CD4-positive, CD25-positive, alpha-beta regulatory T cell (primary cell): Measurements from ENCODE around the gene RTL10. TPM values are rescaled to one million over a fixed set of nuclear protein-coding genes. Genes with fewer than 3 reads are reported as not detected.

Experiments
- ATAC-seq, 2 donors: fragments of 150-1000 bp; cut with Tn5 transposase; one replicate each; pipeline ENCODE4 v1.10.0; 2021; ENCODE audit warnings: low read depth in 2 of 2, moderate number of reproducible peaks in 2 of 2, moderate library complexity in 1 of 2
- DNase-seq, 3 donors: peaks; one replicate each; pipeline versions ENCODE4 v3.0.0 to v3.0.0-alpha.2; 2012 to 2022; ENCODE audit warnings: mixed read lengths in 1 of 3
- H3K27ac ChIP-seq: one replicate; pipeline ENCODE4 v1.7.0; 2013; ENCODE audit warnings: mild to moderate bottlenecking, low read length; ENCODE audit not compliant: insufficient read depth, poor library complexity, severe bottlenecking
- H3K27me3 ChIP-seq: one replicate; pipeline ENCODE4 v1.7.0; 2013; ENCODE audit warnings: low read length; ENCODE audit not compliant: control insufficient read depth, insufficient read depth
- H3K36me3 ChIP-seq: one replicate; pipeline ENCODE4 v1.7.0; 2013; ENCODE audit warnings: mild to moderate bottlenecking, low read length, moderate library complexity; ENCODE audit not compliant: control insufficient read depth, insufficient read depth
- H3K4me1 ChIP-seq: 2 replicates; pipeline ENCODE4 v1.7.0; 2013; ENCODE audit warnings: mild to moderate bottlenecking, low read length; ENCODE audit not compliant: insufficient read depth, control insufficient read depth, poor library complexity, severe bottlenecking
- H3K4me3 ChIP-seq: one replicate; pipeline ENCODE4 v1.7.0; 2013; ENCODE audit warnings: low read depth, mild to moderate bottlenecking, low read length, moderate library complexity
- H3K9me3 ChIP-seq, 2 experiments: 1 replicate in 1 of 2; 2 replicates in 1 of 2; pipeline ENCODE4 v1.7.0; 2013; ENCODE audit warnings: low read length in 2 of 2, mild to moderate bottlenecking in 1 of 2, moderate library complexity in 1 of 2; ENCODE audit not compliant: control insufficient read depth in 2 of 2
- H3K27ac Mint-ChIP-seq, 3 donors: one replicate each; pipeline ENCODE4 v1.8.0; 2020 to 2022; ENCODE audit warnings: mild to moderate bottlenecking in 3 of 3, mixed read lengths in 3 of 3, moderate library complexity in 2 of 3
- H3K27me3 Mint-ChIP-seq: one replicate; pipeline ENCODE4 v1.8.0; 2022; ENCODE audit warnings: mild to moderate bottlenecking, mixed read lengths
- H3K36me3 Mint-ChIP-seq: one replicate; pipeline ENCODE4 v1.8.0; 2020; ENCODE audit warnings: mixed read lengths
- H3K4me1 Mint-ChIP-seq, 4 donors: one replicate each; pipeline ENCODE4 v1.8.0; 2020 to 2022; ENCODE audit warnings: mixed read lengths in 4 of 4, mild to moderate bottlenecking in 1 of 4
- H3K4me3 Mint-ChIP-seq, 4 donors: one replicate each; pipeline ENCODE4 v1.8.0; 2020 to 2022; ENCODE audit warnings: mild to moderate bottlenecking in 4 of 4, mixed read lengths in 4 of 4, moderate library complexity in 3 of 4
- H3K9me3 Mint-ChIP-seq, 7 donors: one replicate each; pipeline ENCODE4 v1.8.0; 2020 to 2022; ENCODE audit warnings: mixed read lengths in 7 of 7, mild to moderate bottlenecking in 3 of 7, moderate library complexity in 2 of 7
- polyA plus RNA-seq, 4 donors: library from polyadenylated mRNA; unstranded; fragments of 300-500 nt; fragmentation: Illumina TruSeq; gene quantifications; one replicate each; pipeline ENCODE4 v1.2.3, GENCODE V29; 2021
- total RNA-seq: library from RNA; stranded (reverse); gene quantifications from one replicate; pipeline ENCODE4 v1.2.3, GENCODE V29; 2022

The RTL10 gene
- total and polyA plus RNA-seq, 5 donors from 2014 or later = 7.5 to 18.8 (median 12.2) TPM

- Mint-ChIP-seq H3K27me3 (no peaks in the 10 kb centered on the region), H3K4me1 (peaks cover 0 to 16% (median 5%) of the 10 kb centered on the region in 4 donors), H3K36me3 (no peaks in the 10 kb centered on the region), H3K4me3 (no peak overlapping the region), H3K27ac (no peak overlapping the region), H3K9me3 (no peaks in the 10 kb centered on the region)
- no peak for DNase-seq
- peaks cover 20% of the 10 kb centered on the region for H3K4me1 ChIP-seq
- H3K36me3 ChIP-seq = peaks cover 2% of the 10 kb centered on the region
- H3K27me3 ChIP-seq = no peaks in the 10 kb centered on the region
- no peak for ATAC-seq
- no peak overlapping the region for H3K4me3 ChIP-seq
- H3K27ac ChIP-seq = no peak overlapping the region
- H3K9me3 ChIP-seq = no peaks in the 10 kb centered on the region
These were observed 23.1 kb upstream of the RTL10 start for GRCh38 chr22:19877626-19878339.

DNA sequence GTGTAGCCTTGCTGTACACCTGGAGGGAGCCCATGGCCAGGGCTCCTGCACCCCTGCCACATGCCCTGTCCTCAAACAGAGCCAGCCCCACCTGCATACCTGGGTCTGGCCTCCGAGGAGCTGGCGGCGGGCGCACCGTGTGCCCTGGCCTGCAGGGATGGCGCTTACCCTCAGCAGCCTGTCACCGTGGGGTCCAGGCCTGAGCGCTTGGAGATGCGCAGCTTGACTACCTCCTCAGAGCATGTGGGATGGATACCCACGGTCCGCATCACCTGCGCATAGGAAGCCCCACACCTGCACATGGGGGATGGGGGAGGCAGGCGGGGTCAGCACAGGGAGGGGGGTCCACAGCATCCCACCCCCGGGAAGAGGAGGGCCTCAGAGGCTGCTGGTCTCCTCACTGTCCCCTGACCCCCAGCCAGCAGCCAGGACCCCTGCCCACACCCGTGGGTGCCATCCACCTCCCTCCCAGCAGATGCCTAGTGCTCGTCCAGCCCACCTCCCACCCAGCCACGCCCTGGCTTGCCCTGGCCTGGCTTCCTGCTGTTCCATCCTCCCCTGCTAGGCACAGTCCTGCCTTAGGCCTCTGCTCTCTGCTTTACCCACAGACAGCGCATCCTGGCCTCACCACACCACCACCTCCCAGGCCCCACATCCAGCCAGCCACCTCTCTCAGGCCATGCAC is 22.4 kb upstream of the RTL10 start:
- no peaks in the 10 kb centered on the region for H3K9me3 ChIP-seq
- no peak overlapping the region for H3K27ac Mint-ChIP-seq
- peaks cover 2% of the 10 kb centered on the region for H3K36me3 ChIP-seq
- H3K27ac ChIP-seq = no peak overlapping the region
- H3K36me3 Mint-ChIP-seq = no peaks in the 10 kb centered on the region
- H3K9me3 Mint-ChIP-seq = no peaks in the 10 kb centered on the region
- H3K4me1 ChIP-seq = peaks cover 20% of the 10 kb centered on the region
- no peak overlapping the region for H3K4me3 Mint-ChIP-seq
- H3K27me3 Mint-ChIP-seq = no peaks in the 10 kb centered on the region
- H3K4me3 ChIP-seq = no peak overlapping the region
- no peaks in the 10 kb centered on the region for H3K27me3 ChIP-seq
- DNase-seq (no peak), ATAC-seq (no peak)
- H3K4me1 Mint-ChIP-seq = peaks cover 0 to 15% (median 5%) of the 10 kb centered on the region in 4 donors

DNA sequence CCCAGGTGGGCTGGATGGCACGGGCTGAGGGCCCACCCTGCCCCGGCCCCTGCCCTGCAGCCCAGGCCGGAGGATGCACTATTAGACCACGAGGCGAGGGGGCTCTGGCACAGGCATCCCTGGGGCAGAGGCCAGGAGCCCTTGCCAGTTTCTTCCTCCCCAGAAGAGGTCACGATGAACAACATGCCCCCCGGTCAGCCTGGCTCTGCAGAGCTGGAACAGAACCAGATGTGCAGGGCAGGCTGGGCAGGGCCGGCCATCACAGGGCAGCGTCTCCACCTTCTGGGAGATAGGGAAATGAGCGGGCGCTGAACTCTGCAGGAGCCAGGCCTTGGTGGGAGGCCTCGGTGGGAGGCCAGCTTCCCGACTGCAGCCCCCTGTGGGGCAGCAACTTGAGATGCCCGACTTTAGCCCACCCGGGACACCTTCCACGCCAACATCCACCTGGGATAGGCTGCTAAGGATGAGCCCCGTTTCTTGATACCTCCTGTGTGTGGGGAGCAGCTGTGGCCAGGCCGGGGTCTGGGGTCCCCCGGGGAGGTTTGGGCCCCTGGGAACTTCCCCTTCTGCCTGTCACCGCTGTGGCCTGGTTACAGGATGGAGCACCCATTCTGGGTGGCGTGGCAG is 21.8 kb upstream of the RTL10 start:
- Mint-ChIP-seq H3K4me3 (no peak overlapping the region), H3K27me3 (no peaks in the 10 kb centered on the region), H3K9me3 (no peaks in the 10 kb centered on the region), H3K27ac (no peak overlapping the region), H3K36me3 (no peaks in the 10 kb centered on the region), H3K4me1 (peaks cover 0 to 15% (median 5%) of the 10 kb centered on the region in 4 donors)
- ATAC-seq (no peak), DNase-seq (no peak)
- H3K4me3 ChIP-seq = no peak overlapping the region
- H3K4me1 ChIP-seq = peaks cover 20% of the 10 kb centered on the region
- H3K36me3 ChIP-seq = peaks cover 2% of the 10 kb centered on the region
- H3K27me3 ChIP-seq = no peaks in the 10 kb centered on the region
- no peaks in the 10 kb centered on the region for H3K9me3 ChIP-seq
- no peak overlapping the region for H3K27ac ChIP-seq

- peaks cover 0 to 15% (median 5%) of the 10 kb centered on the region in 4 donors for H3K4me1 Mint-ChIP-seq
- H3K9me3 ChIP-seq = no peaks in the 10 kb centered on the region
- H3K36me3 ChIP-seq = peaks cover 2% of the 10 kb centered on the region
- H3K36me3 Mint-ChIP-seq = no peaks in the 10 kb centered on the region
- no peaks in the 10 kb centered on the region for H3K9me3 Mint-ChIP-seq
- peak overlapping the region in 1 of 4 donors; percentile 15 for H3K4me3 Mint-ChIP-seq
- DNase-seq = no peak
- no peak overlapping the region for H3K27ac Mint-ChIP-seq
- ATAC-seq = no peak
- no peaks in the 10 kb centered on the region for H3K27me3 ChIP-seq
- H3K27ac ChIP-seq = no peak overlapping the region
- no peak overlapping the region for H3K4me3 ChIP-seq
- no peaks in the 10 kb centered on the region for H3K27me3 Mint-ChIP-seq
- peaks cover 20% of the 10 kb centered on the region for H3K4me1 ChIP-seq
These were observed 21.0 kb upstream of the RTL10 start for GRCh38 chr22:19875531-19876313.

DNA sequence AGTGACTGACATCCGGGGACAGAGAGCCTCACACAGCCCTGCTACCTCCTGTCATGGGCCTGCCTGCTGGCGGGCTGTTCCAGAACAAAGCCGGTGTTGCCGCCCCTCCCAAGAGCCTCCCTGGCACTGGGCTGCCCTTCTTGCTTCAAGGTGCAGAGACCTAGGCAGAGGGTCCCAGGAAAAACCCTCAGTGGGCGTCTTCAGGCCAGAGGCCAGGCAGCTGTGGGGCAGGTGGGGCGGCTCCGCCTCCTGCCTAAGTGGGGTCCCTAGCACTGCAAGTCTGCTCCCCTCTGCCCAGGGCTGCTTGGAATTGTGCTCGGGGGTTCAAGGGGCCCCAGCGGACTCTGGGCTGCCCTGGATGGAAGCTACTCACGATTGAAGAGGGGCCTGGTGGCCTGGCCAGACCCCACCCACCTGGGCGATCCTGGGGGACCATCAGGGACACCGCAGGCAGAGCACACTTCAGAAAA is 20.4 kb upstream of the RTL10 start:
- peak overlapping the region; percentile 57 for H3K27ac ChIP-seq
- H3K4me3 Mint-ChIP-seq = no peak overlapping the region
- DNase-seq (no peak), ATAC-seq (no peak)
- peak overlapping the region in 1 of 3 donors; percentile 85 for H3K27ac Mint-ChIP-seq
- peaks cover 2% of the 10 kb centered on the region for H3K36me3 ChIP-seq
- H3K4me3 ChIP-seq = no peak overlapping the region
- no peaks in the 10 kb centered on the region for H3K27me3 ChIP-seq
- no peaks in the 10 kb centered on the region for H3K9me3 ChIP-seq
- H3K4me1 ChIP-seq = peaks cover 20% of the 10 kb centered on the region
- H3K9me3 Mint-ChIP-seq = no peaks in the 10 kb centered on the region
- H3K27me3 Mint-ChIP-seq = no peaks in the 10 kb centered on the region
- peaks cover 0 to 15% (median 5%) of the 10 kb centered on the region in 4 donors for H3K4me1 Mint-ChIP-seq
- no peaks in the 10 kb centered on the region for H3K36me3 Mint-ChIP-seq

DNA sequence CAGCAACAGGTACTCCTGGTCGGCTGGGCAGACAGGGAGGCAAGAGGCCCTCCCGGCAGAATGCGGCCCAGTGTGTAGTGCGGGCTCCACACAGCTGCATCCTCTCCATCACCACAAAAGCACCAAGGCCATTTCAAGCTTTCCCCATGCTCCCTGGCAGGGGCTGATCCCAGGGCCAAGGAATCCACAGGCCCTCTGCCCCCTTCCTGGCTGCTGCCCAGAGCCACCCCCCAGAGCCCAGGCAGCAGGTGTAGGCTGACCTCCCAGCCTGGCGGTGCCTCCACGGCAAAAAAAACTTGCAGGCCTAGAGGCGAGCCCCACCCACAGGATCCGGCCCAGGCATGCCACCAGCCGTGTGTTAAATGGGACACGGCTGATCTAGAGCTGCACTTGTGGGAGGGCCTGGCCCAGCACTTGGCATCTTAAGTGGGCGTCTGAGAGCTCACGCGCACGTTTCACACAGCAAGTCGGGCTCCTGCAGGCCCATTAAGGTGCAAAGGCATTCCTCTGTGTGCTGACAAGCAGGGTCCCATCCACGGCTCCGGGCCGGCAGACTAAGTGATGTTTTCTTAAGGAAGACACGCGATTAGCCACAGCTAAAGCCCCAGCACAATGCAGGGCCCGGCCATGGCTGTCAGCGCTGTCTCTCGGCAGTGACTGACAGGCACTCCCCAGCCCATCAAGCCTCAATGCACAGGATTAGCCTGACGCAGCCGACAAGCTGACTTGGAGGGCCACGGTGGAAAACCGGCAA is 19.8 kb upstream of the RTL10 start:
- H3K9me3 ChIP-seq = no peaks in the 10 kb centered on the region
- Mint-ChIP-seq H3K4me3 (peak overlapping the region in 1 of 4 donors; percentile 43), H3K9me3 (no peaks in the 10 kb centered on the region), H3K36me3 (no peaks in the 10 kb centered on the region), H3K27me3 (no peaks in the 10 kb centered on the region), H3K27ac (peak overlapping the region in 2 of 3 donors; percentile 74 to 85), H3K4me1 (peaks cover 0 to 15% (median 5%) of the 10 kb centered on the region in 4 donors)
- no peaks in the 10 kb centered on the region for H3K27me3 ChIP-seq
- peak overlapping the region; percentile 57 for H3K27ac ChIP-seq
- H3K4me3 ChIP-seq = no peak overlapping the region
- peaks cover 20% of the 10 kb centered on the region for H3K4me1 ChIP-seq
- ATAC-seq (peak; percentile 50 to 72), DNase-seq (peak in 2 of 3 donors; percentile 30 to 82)
- peaks cover 2% of the 10 kb centered on the region for H3K36me3 ChIP-seq

DNA sequence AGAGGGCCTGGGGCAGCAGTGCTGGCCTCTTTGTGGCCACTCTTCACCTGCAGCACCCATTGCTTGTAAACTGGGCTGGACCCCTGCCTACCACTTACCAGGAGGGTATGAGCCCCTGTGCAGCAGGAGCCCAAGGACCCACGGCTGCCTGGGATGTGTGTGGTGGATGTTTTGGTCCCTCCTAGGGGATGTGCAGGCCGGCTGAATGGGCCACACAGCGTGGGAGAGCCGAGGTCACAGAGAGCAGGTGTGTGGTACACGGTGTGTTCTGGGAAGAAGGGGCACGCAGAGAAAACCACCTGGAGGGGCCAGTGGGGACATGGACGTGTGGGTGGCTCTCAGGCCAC is 19.3 kb upstream of the RTL10 start:
- Histone ChIP-seq H3K27me3 (no peaks in the 10 kb centered on the region), H3K4me3 (no peak overlapping the region), H3K4me1 (peaks cover 20% of the 10 kb centered on the region), H3K9me3 (no peaks in the 10 kb centered on the region), H3K36me3 (peaks cover 2% of the 10 kb centered on the region), H3K27ac (no peak overlapping the region)
- DNase-seq (no peak), ATAC-seq (no peak)
- Mint-ChIP-seq H3K36me3 (no peaks in the 10 kb centered on the region), H3K27me3 (no peaks in the 10 kb centered on the region), H3K4me3 (peak overlapping the region in 2 of 4 donors; percentile 41 to 51), H3K4me1 (peaks cover 0 to 12% (median 5%) of the 10 kb centered on the region in 4 donors), H3K27ac (peak overlapping the region in 2 of 3 donors; percentile 42 to 74), H3K9me3 (no peaks in the 10 kb centered on the region)
